Measurements from ENCODE around the gene ADRM1. TPM values are rescaled to one million over a fixed set of nuclear protein-coding genes. Genes with fewer than 3 reads are reported as not detected.

ADRM1 gene
- total and polyA plus RNA-seq, 10 of the 15 experiments (the other 5 are each of a cell fraction or from before 2014, with no cell fraction given): 3.4 to 213 (median 95.9) TPM

DNA sequence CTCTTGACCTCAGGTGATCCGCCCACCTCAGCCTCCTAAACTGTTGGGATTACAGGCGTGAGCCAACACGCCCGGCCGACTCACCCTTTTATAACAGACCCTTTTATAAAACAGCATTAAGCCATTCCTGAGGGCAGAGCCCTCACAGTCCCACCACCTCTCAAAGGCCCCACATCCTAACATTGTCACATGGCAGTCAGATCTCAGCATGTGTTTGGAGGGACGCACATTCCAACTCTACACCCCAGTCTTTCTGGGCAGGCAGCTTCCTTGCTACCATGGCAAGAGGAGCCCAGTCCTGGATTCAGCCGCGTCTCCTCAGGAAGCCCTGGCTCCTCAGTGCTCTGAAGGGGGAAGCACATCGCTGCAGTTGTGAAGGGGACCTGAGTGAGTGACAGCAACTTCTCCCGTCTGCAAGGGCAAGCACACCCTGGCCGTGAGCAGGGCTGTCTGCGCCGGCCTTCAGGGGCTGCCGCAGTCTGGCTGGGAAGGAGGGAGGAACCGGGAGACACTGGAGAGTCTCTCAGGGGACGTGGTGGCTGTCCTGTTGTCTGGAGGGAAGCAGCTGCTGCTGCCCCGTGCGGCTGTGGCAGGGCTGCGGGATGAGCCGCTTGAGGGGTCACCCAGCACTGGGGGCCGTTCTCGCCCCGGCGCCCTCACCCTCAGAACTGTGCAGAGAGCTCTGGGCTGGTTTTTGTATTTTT, 48.6 kb upstream of the ADRM1 start:
- Histone ChIP-seq H3K27me3 (replicated peaks in 1 of 2; ENCODE audit: control insufficient read depth in 2 of 2, insufficient read depth in 2 of 2, low read length in 1 of 2) (no peaks in the 10 kb centered on the region), H3K4me1 (ENCODE audit: control insufficient read depth, insufficient read depth, low read length) (no peaks in the 10 kb centered on the region), H3K9me3 (replicated peaks; ENCODE audit: control insufficient read depth, insufficient read depth, low read length) (no peaks in the 10 kb centered on the region), H3K27ac (ENCODE audit: control insufficient read depth, insufficient read depth) (no peak overlapping the region), H3K4me3 (no peak overlapping the region), H3K79me2 (ENCODE audit: control insufficient read depth, insufficient read depth, low read length) (peaks cover 5% of the 10 kb centered on the region), H2AFZ (ENCODE audit: control insufficient read depth, low read depth, low read length) (no peak overlapping the region), H3K36me3 (ENCODE audit: control insufficient read depth in 2 of 2, insufficient read depth in 2 of 2, low read length in 1 of 2) (peaks cover 9 to 10% of the 10 kb centered on the region in 2 experiments), H3K4me2 (ENCODE audit: control insufficient read depth, insufficient read depth) (no peak overlapping the region), H3K9ac (ENCODE audit: control insufficient read depth, insufficient read depth, low read length) (no peak overlapping the region), H4K20me1 (ENCODE audit: control insufficient read depth, insufficient read depth) (no peaks in the 10 kb centered on the region; the same call in 1 of the 2 replicates)
- no peak for DNase-seq (ENCODE audit: low read depth, low spot score)
- ChIA-PET SMC1A (ENCODE audit: uncharacterized antibody, unreplicated experiment) (interaction anchor here (1.1 kb wide), 1 partner anchor 12 kb away, joined by 3 read pairs; no protein-coding TSS in a partner anchor), RAD21 (ENCODE audit: unreplicated experiment) (no interaction called here), POLR2A (no interaction called here), CTCF (no interaction called here)
- in situ Hi-C loops (cut with MboI): no loop called here
- BruUV-seq (replicated peaks): no TSS peak
- FAIRE-seq: no peak
- TF ChIP-seq, protein P1, sequence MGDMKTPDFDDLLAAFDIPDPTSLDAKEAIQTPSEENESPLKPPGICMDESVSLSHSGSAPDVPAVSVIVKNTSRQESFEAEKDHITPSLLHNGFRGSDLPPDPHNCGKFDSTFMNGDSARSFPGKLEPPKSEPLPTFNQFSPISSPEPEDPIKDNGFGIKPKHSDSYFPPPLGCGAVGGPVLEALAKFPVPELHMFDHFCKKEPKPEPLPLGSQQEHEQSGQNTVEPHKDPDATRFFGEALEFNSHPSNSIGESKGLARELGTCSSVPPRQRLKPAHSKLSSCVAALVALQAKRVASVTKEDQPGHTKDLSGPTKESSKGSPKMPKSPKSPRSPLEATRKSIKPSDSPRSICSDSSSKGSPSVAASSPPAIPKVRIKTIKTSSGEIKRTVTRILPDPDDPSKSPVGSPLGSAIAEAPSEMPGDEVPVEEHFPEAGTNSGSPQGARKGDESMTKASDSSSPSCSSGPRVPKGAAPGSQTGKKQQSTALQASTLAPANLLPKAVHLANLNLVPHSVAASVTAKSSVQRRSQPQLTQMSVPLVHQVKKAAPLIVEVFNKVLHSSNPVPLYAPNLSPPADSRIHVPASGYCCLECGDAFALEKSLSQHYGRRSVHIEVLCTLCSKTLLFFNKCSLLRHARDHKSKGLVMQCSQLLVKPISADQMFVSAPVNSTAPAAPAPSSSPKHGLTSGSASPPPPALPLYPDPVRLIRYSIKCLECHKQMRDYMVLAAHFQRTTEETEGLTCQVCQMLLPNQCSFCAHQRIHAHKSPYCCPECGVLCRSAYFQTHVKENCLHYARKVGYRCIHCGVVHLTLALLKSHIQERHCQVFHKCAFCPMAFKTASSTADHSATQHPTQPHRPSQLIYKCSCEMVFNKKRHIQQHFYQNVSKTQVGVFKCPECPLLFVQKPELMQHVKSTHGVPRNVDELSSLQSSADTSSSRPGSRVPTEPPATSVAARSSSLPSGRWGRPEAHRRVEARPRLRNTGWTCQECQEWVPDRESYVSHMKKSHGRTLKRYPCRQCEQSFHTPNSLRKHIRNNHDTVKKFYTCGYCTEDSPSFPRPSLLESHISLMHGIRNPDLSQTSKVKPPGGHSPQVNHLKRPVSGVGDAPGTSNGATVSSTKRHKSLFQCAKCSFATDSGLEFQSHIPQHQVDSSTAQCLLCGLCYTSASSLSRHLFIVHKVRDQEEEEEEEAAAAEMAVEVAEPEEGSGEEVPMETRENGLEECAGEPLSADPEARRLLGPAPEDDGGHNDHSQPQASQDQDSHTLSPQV (IDR thresholded peaks at IDR 0.05): no peak
- no peak for TF ChIP-seq SP1 (IDR thresholded peaks at IDR 0.05; ENCODE audit: low read depth, low read length)
- TF ChIP-seq RAD21 (IDR thresholded peaks at IDR 0.05; ENCODE audit: insufficient read depth, low read depth, low read length): no peak
- no peak for TF ChIP-seq EP300 (IDR thresholded peaks at IDR 0.05; ENCODE audit: borderline replicate concordance in 1 of 2, control insufficient read depth in 1 of 2, low read depth in 2 of 2, low read length in 2 of 2)
- no peak for TF ChIP-seq SREBF2 (IDR thresholded peaks at IDR 0.05; ENCODE audit: low read length)
- intact Hi-C loops (cut with micrococcal nuclease; ENCODE audit: unreplicated experiment): no loop called here
- WGBS (ENCODE audit: insufficient coverage, insufficient replicate concordance, low lambda C conversion rate, missing lambda C conversion rate): 83% methylated on average over 24 of the region's 24 CpGs
- no peak for ATAC-seq
